NCI-H446 (cell line): Measurements from ENCODE around the gene MMADHC.

Source experiments
- DNase-seq, 2 experiments: peaks; one replicate each; lab custom pipeline; 2025; lab: John Stamatoyannopoulos, UW

Gene MMADHC

DNA sequence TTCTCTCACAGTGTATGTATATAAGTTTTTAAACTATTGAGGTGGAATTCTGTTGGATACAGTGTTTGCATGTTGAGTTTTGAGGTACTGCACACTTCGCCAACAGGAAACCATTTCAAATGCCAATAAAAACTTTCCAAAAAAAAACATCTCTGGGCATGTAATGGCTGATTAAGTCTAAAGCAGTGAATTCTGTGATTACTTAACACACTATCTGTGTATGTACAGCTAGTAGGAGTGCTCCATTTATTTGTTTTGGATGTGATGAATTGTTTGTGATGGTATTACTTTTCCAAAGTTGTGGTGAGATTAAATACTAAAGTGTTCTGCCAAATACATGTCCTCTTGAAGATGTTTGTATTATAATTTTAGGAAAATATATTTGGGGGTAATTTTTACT, 31.1 kb downstream of the MMADHC start:
- DNase-seq: no peak

DNA sequence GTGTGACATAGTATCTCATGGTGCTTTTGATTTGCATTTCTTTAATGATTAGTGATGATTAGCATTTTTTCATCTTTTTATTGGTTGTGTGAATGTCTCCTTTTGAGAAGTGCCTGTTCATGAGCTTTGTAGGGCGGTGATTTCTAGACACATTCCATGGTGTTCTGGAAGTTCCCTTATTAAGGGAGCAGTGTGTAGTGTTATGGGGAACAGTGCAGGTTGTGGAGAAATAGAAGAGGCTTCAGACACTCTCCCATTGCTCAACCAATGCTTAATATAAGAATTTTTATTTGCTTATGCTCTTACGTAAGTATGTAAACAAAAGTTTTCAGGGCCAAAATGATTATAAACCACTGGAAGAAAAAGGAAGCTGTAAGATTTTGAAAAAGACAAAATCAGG, 34.7 kb downstream of the MMADHC start:
- DNase-seq: no peak

DNA sequence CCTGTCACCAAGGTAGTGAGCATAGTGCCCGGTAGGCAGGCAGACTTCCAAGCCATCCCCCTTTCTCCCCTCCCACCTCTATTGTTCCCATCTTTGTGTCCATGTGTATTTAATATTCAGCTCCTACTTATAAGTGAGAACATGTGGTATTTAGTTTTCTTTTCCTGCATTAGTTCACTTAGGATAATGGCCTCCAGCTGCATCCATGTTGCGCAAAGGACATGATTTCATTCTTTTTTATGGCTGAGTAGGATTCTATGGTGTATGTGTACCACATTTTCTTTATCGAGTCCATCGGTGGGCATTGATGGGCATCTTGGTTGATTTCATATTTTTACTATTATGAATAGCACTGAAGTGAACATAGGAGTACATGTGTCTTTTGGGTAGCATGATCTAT, 35.3 kb downstream of the MMADHC start:
- DNase-seq: no peak

DNA sequence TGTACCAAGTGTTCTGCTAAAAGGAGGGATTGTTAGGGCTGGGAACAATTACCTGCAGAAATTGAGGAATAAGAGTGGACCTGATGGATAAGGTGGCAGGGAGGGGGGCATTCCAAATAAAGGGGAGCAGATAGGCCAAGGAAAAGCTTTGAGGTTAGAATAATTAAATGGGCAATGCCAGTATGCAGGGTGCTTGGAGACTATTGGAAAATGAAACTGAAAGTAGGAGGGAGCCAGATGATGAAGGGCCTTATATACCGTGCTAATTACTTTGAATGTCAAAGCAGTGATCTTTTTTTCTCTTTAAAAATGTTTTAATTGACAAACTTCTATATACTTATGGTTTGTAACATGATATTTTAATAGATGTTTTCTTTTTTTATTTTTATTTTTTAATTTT, 42.9 kb downstream of the MMADHC start:
- no peak for DNase-seq

DNA sequence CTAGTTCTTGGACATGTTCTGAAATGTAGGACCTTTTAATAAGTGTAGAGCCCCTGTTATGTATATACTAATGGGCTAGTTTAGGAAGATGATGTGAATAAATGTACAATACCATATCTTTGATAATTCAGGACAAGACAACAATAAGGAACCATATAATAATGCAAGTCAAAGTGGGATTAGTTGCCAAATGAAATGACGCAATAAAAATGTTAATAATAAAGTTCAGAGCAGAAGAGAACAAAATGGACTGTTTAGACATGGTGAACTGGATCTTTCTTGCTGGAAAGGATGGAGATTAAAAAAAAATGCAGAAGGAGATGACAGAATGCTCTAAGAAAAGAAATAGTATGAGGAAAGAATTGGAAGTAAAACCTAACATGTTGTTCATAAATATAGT, 43.7 kb downstream of the MMADHC start:
- DNase-seq: no peak

DNA sequence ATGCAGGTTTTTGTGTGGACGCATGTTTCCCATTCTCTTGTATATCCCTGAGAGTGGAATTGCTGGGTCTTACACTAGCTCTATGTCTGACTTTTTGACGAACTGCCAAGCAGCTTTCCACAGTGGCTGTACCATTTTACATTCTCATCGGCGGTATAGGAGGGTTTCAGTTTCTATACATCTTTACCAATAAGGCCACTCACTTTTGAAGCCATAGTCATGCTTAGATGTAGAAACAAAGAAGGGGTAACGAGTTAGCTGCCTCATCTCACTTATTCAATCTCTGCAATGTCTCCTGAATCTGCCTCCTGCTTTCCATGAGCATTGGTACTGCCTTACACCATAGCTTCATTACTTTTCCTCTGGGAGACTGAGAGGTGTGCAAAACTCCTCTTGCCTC, 47.4 kb downstream of the MMADHC start:
- DNase-seq: no peak

DNA sequence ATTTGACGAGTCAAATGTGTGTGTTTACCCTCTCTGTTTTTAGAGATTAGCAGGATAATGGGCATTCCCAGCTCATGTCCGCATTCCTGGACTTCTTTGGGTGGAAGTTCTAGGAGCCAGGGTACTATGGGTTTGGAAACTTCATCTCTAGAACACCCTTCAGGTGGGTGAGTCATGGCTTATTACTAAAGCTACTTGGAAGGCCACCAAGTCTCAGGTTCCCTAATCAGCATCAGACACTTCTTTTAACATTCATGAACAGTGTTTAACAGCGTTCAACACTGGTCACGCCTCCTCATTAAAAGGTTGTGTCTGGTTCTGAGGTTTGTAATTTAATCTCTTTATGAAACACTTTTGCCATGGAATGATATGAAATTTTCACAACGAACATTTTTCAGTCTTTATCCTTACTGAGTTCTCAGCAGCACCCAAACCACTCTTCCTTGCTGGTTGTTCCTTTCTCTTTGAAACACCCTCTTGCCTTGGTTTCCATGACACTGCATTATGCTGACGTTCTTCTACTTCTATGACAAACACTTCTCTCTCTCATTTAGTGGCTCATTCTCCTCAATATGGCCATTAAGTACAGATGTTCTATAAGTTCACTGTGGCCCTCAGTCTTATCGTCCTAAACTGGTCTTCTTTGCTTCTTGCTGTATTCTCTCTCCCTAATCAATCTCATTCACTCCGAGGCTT, 49.3 kb downstream of the MMADHC start:
- no peak for DNase-seq

DNA sequence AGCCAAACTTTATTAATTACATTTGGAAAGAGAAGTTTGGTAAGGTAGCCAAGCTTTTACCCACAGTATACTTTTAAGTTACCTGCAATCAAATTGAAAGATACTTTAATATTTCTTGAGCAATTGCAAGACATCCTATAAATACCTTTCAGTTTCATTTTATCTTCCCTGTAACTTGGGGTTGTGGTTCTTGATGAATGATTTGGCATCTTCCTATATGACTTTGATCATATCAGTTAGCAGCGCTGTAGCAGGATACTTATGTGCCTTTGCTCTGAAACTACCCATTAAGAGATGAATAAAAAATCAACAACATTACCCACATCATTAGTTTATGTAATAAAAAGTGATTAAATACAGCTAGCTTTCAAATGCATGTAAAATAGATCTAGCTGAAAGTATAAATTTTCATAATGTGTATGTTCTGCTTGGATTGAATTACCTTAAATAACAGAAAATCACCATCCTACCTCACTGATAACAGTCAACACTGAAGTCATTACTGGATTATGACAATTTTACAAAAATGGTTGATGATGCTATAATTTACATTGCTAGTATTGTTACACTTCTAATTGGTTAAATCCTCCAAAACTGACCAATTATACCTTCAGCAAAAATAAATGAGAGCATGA, 50.4 kb downstream of the MMADHC start:
- no peak for DNase-seq

DNA sequence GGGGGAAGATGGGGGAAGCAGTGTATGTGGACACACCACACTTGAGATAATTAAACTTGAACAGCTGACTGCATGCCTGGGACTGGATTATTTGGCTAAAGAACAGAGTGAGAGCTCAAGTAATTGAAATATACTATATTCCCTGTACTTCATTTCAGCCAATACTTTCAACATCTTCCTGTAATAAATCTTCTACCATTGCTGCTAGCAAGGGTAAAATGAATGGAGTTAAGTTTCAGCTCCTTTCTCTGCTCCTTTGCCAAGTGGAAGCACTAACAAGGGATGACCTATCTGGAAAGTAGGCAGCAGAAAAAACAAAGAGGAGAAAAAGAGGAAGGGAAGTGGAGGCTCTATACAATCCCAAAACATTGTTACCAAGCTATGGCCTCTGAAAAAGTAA, 50.9 kb downstream of the MMADHC start:
- DNase-seq: no peak

DNA sequence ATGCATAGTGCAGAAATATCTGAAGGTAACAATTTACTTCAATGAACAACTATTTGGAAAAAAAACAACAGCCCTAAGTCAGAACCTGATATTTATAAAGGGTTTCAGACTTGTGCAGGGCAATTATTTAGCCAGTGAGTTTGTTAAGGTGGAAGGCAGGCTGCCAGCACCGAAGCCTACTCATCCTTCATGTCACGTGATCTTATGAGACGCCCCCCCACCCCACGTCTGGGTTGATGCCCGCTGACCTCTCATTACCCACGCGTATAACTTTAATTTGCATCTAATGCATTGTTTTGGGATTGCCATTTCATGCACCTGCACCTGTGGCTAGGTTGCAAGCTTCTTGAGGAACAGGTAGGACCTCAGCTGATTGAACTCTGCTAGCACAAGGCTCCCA, 52.9 kb downstream of the MMADHC start:
- DNase-seq: no peak

DNA sequence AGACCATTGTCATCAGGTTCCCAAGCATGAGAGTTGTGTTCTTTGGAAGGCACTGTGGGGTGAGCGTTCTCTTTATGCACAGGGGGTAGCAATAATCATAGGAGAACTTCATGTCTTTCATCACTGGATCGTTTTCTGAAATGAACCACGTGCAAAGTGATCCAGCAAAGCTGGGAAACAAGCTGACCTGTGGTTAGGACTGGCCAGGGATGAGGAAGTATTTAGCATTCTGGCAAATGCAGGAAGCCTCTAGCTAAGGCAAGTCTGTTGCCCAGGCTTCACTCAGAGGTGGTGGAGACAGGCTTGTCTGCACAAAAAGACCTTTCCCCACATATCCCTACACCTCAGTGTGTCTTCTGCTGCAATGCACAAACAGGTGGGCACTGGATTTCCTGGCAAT, 58.6 kb downstream of the MMADHC start:
- no peak for DNase-seq

DNA sequence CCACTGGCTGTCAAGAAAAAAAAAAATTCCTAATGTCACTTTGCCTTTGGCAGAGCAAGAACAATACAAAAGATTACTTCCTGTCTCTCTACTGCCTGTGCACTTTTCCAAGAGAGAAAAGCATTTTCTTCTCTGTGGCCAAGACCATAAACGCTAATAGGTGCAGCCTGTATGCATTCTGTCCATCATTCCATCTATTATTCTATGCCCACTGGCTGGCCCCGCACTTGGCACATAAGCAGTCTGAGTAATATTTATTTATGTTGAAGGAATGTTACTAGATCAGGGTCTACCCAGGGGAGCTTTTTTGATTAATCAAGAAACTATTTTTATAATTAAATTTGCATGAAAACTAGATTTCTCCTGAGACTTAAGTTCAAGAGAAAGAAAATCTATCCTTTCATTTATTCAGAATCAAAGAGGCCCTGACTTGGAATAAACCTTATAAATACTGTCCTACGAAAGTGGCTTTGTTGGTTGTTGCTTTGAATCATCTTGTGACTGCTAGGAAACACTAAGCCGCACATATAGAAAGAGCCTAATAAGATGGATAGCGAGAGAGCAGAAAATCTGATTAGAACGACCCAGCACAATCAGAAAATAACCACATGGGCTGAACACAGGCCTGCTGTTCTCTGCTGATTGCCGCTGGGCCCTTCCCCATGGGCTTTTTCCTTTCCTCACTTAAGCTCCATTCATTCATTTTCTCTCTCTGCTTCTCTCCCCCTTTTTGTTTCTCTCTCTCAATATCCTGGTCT, 59.4 kb downstream of the MMADHC start:
- no peak for DNase-seq

DNA sequence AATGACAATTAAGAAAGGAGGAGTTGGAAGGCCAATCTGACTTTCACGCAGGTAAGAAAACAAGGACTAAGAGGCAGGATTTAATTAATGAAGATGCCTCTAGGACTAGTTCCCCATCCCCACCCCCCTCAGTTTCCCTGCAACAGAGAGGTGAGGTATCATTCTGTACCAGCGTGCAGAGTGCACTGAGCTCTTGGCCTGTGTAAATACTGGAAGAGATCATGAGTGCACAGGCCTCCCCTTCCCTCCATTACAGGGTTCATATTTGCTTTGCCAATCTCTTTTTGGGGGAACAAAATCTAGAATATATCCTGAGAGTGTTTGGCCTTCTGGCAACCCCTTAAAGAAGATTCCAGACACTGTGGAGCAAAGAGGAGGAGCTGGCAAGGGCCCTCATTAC, 60.9 kb downstream of the MMADHC start:
- DNase-seq: no peak

DNA sequence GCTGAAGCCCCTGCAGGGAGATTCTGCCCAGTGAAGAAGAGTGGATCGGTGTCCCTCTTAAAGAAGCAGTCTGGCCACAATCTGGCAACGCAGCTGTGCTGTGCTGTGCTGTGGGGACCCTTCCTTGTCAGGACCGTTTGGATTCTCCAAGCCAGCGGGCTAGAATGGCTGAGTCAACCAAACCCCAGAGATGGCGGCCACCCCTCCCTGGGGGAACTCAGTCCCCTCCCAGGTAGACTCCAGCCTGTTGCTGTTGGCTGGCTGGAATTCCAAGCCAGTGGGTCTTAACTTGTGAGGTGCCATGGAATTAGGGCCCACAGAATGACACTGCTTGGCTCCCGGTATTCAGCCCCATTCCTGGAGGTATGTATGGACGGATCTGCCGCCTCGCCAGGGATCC, 62.3 kb downstream of the MMADHC start:
- DNase-seq: no peak
